ENCODE results near the gene HEY2.

DNA sequence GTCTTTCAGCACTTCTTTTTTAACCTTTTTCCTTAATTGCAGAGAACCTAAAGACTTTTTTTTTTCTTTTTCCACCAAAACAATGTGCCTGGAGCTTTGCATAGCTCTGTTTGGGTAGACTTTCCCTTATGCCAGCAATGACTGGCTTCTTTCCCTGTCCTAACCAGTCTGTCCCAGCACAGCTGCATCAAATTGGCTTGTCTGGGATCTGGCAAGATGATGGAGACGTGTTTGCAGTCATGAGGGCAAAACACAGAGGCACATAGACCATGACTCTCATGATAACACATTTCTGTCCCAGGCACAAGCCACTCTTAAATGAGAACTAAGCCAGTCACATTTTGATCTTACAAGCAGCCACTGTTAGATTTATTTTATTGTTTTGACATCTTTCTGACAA is 16.5 kb downstream of the HEY2 start:
- TF ChIP-seq CTCF (conservative IDR thresholded peaks at IDR 0.05; ENCODE audit: low read length) (no peak), EZH2phosphoT487 (IDR thresholded peaks at IDR 0.05; ENCODE audit: borderline replicate concordance) (no peak)

All from Loucy (cell line).